ENCODE data around the gene GPN2. TPM values are rescaled to one million over a fixed set of nuclear protein-coding genes. Genes with fewer than 3 reads are reported as not detected.
"Not testable (repeated sequence)": the region's sequence is repeated elsewhere in the genome, so short reads cannot be mapped to it uniquely, and the experiment has no call there.

Gene GPN2
- total and polyA plus RNA-seq, 3 experiments from 2014 or later: 18.8 to 69.9 (median 60.2) TPM

- peaks cover 57% of the 10 kb centered on the region for H3K36me3 ChIP-seq (ENCODE audit: insufficient read depth, low read length)
- Mint-ChIP-seq H3K27me3 (peaks cover 0 to 3% of the 10 kb centered on the region in 2 donors), H3K36me3 (peaks cover 4 to 93% (median 24%) of the 10 kb centered on the region in 3 donors), H3K4me3 (no peak overlapping the region), H3K9me3 (no peaks in the 10 kb centered on the region), H3K27ac (no peak overlapping the region), H3K4me1 (peaks cover 0 to 4% (median 3%) of the 10 kb centered on the region in 3 donors)
- no peak overlapping the region for H3K27ac ChIP-seq (ENCODE audit: low read depth, low read length)
- H3K9me3 ChIP-seq (ENCODE audit: low read length): no peaks in the 10 kb centered on the region
- no peaks in the 10 kb centered on the region for H3K27me3 ChIP-seq (ENCODE audit: insufficient read depth, low read length, poor library complexity, severe bottlenecking)
- H3K4me3 ChIP-seq (ENCODE audit: low read length): no peak overlapping the region
- DNase-seq: no peak
- POLR2A ChIA-PET: no interaction called here
- no peaks in the 10 kb centered on the region for H3K4me1 ChIP-seq (ENCODE audit: insufficient read depth, low read length)
- CTCF ChIA-PET: interaction anchor here (3.6 kb wide), 1 partner anchor 11 kb away, joined by 15 read pairs; no protein-coding TSS in a partner anchor
Observed at GRCh38 chr1:26853600-26853999, 36.5 kb downstream of the GPN2 start.

DNA sequence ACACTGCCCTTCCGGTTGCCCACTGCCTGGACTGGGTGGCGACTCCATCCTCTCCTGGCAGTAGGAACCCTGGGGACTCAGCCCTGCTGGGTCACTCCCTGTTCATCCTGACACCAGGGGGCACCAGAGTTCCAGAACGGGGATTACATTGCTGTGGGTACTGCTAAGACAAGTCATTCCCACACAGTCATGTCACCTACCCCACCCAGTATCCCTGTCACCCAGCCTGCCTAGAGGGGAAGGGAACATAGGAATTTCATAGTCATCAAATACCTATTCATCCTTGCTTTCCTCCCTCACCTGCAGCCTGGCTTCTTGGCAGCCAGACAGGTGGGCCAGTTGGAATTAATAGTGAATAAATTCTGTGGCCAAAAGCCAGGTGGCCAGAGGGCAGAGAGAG, 36.9 kb downstream of the GPN2 start:
- Histone ChIP-seq H3K27me3 (ENCODE audit: insufficient read depth, low read length, poor library complexity, severe bottlenecking) (no peaks in the 10 kb centered on the region), H3K27ac (ENCODE audit: low read depth, low read length) (no peak overlapping the region), H3K4me3 (ENCODE audit: low read length) (no peak overlapping the region), H3K36me3 (ENCODE audit: insufficient read depth, low read length) (peaks cover 61% of the 10 kb centered on the region), H3K4me1 (ENCODE audit: insufficient read depth, low read length) (no peaks in the 10 kb centered on the region), H3K9me3 (ENCODE audit: low read length) (no peaks in the 10 kb centered on the region)
- Mint-ChIP-seq H3K4me3 (no peak overlapping the region), H3K9me3 (no peaks in the 10 kb centered on the region), H3K36me3 (peaks cover 4 to 95% (median 24%) of the 10 kb centered on the region in 3 donors), H3K27me3 (peaks cover 0 to 3% of the 10 kb centered on the region in 2 donors), H3K4me1 (peaks cover 0 to 4% (median 3%) of the 10 kb centered on the region in 3 donors), H3K27ac (peak overlapping the region in 4 of 8 donors; percentile 17 to 79 (median 68))
- CTCF ChIA-PET: interaction anchor here (3.6 kb wide), 1 partner anchor 12 kb away, joined by 15 read pairs; no protein-coding TSS in a partner anchor
- POLR2A ChIA-PET: no interaction called here
- DNase-seq: peak; percentile 56 to 85 (median 66)

- Histone ChIP-seq H3K27ac (ENCODE audit: low read depth, low read length) (no peak overlapping the region), H3K9me3 (ENCODE audit: low read length) (no peaks in the 10 kb centered on the region), H3K4me1 (ENCODE audit: insufficient read depth, low read length) (no peaks in the 10 kb centered on the region), H3K4me3 (ENCODE audit: low read length) (no peak overlapping the region), H3K27me3 (ENCODE audit: insufficient read depth, low read length, poor library complexity, severe bottlenecking) (no peaks in the 10 kb centered on the region), H3K36me3 (ENCODE audit: insufficient read depth, low read length) (peaks cover 62% of the 10 kb centered on the region)
- POLR2A ChIA-PET: no interaction called here
- no peak for DNase-seq
- Mint-ChIP-seq H3K4me1 (peaks cover 0 to 4% (median 3%) of the 10 kb centered on the region in 3 donors), H3K27me3 (peaks cover 0 to 3% of the 10 kb centered on the region in 2 donors), H3K36me3 (peaks cover 7 to 94% (median 26%) of the 10 kb centered on the region in 3 donors), H3K4me3 (no peak overlapping the region), H3K27ac (peak overlapping the region in 3 of 8 donors; percentile 51 to 63 (median 55)), H3K9me3 (no peaks in the 10 kb centered on the region)
- CTCF ChIA-PET: no interaction called here
Observed at GRCh38 chr1:26852701-26853100, 37.4 kb downstream of the GPN2 start.

DNA sequence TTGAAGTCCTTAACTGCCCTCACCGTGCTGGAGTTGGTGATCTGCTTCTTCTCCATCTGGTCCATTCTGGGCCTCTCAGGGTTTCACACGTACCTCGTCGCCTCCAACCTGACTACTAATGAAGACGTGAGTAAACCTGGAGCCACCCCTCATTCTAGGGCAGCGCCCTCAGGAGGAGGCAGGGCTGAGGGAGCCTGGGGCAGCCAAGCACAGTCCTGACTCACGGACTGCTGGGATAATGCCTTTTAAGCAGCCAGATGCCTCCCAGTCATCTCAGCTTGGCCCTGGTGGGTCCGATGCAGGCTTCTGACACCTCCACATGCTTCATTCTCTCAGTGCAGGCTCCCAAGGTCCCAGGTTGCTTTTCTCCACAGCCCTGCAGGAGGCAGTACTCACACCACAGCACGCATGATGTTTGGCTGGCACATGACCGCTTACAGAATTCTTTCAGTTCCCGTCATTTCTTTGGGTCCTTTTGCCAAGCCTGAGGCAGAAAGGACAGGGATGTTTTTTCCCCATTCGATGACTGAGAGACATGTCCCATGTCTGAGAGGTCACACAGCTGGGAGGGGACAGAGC, 38.9 kb downstream of the GPN2 start:
- Histone ChIP-seq H3K4me3 (ENCODE audit: low read length) (no peak overlapping the region), H3K9me3 (ENCODE audit: low read length) (no peaks in the 10 kb centered on the region), H3K4me1 (ENCODE audit: insufficient read depth, low read length) (no peaks in the 10 kb centered on the region), H3K27ac (ENCODE audit: low read depth, low read length) (no peak overlapping the region), H3K36me3 (ENCODE audit: insufficient read depth, low read length) (peaks cover 62% of the 10 kb centered on the region), H3K27me3 (ENCODE audit: insufficient read depth, low read length, poor library complexity, severe bottlenecking) (no peaks in the 10 kb centered on the region)
- Mint-ChIP-seq H3K27ac (peak overlapping the region in 1 of 8 donors; percentile 47), H3K36me3 (peaks cover 9 to 89% (median 30%) of the 10 kb centered on the region in 3 donors), H3K27me3 (peaks cover 0 to 3% of the 10 kb centered on the region in 2 donors), H3K9me3 (no peaks in the 10 kb centered on the region), H3K4me1 (peaks cover 0 to 4% (median 3%) of the 10 kb centered on the region in 3 donors), H3K4me3 (no peak overlapping the region)
- ChIA-PET CTCF (interaction anchor here (0.8 to 1.6 kb wide), 3 partner anchors 16 to 27 kb away, joined by 3 to 6 read pairs (median 3); no protein-coding TSS in a partner anchor), POLR2A (no interaction called here)
- DNase-seq: no peak

GRCh38 chr1:26848941-26849774, 40.9 kb downstream of the GPN2 start:
- Mint-ChIP-seq H3K4me3 (no peak overlapping the region), H3K27me3 (peaks cover 0 to 3% of the 10 kb centered on the region in 2 donors), H3K9me3 (no peaks in the 10 kb centered on the region), H3K27ac (peak overlapping the region in 2 of 8 donors; percentile 40 to 77), H3K36me3 (peaks cover 9 to 81% (median 31%) of the 10 kb centered on the region in 3 donors), H3K4me1 (peaks cover 3 to 9% (median 8%) of the 10 kb centered on the region in 3 donors)
- H3K4me3 ChIP-seq (ENCODE audit: low read length): no peak overlapping the region
- no peak for DNase-seq
- no peaks in the 10 kb centered on the region for H3K4me1 ChIP-seq (ENCODE audit: insufficient read depth, low read length)
- no peaks in the 10 kb centered on the region for H3K9me3 ChIP-seq (ENCODE audit: low read length)
- no peak overlapping the region for H3K27ac ChIP-seq (ENCODE audit: low read depth, low read length)
- CTCF ChIA-PET: interaction anchor here (0.5 to 1.7 kb wide), 11 partner anchors 8 to 247 kb away, joined by 3 to 6 read pairs (median 3); no protein-coding TSS in a partner anchor
- no peaks in the 10 kb centered on the region for H3K27me3 ChIP-seq (ENCODE audit: insufficient read depth, low read length, poor library complexity, severe bottlenecking)
- POLR2A ChIA-PET: no interaction called here
- peaks cover 62% of the 10 kb centered on the region for H3K36me3 ChIP-seq (ENCODE audit: insufficient read depth, low read length)

DNA sequence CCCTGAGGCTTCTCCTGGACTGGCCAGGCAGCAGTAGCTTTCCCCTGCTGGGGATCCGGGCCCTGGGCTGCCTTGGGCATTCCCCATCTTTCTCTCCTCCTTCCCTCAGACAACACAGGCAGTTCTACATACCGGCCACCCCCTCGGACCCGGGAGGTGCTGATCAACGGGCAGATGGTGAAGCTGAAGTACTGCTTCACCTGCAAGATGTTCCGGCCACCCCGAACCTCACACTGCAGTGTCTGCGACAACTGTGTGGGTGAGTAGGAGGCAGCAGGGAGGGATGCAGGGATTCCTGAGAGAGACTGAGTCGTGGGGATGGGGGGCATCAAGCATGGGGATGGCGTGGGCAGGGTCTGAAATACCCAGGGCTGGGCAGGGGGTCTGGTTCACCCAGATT, 41.6 kb downstream of the GPN2 start:
- no peaks in the 10 kb centered on the region for H3K27me3 ChIP-seq (ENCODE audit: insufficient read depth, low read length, poor library complexity, severe bottlenecking)
- no peaks in the 10 kb centered on the region for H3K9me3 ChIP-seq (ENCODE audit: low read length)
- no peaks in the 10 kb centered on the region for H3K4me1 ChIP-seq (ENCODE audit: insufficient read depth, low read length)
- no peak overlapping the region for H3K4me3 ChIP-seq (ENCODE audit: low read length)
- peaks cover 0 to 3% of the 10 kb centered on the region in 2 donors for H3K27me3 Mint-ChIP-seq
- no peaks in the 10 kb centered on the region for H3K9me3 Mint-ChIP-seq
- peaks cover 3 to 12% (median 9%) of the 10 kb centered on the region in 3 donors for H3K4me1 Mint-ChIP-seq
- CTCF ChIA-PET: interaction anchor here (0.8 to 1.5 kb wide), 6 partner anchors 11 to 246 kb away, joined by 3 to 6 read pairs (median 3); no protein-coding TSS in a partner anchor
- no peak overlapping the region for H3K4me3 Mint-ChIP-seq
- no peak overlapping the region for H3K27ac ChIP-seq (ENCODE audit: low read depth, low read length)
- POLR2A ChIA-PET: no interaction called here
- peaks cover 55% of the 10 kb centered on the region for H3K36me3 ChIP-seq (ENCODE audit: insufficient read depth, low read length)
- peak overlapping the region in 2 of 8 donors; percentile 36 to 80 for H3K27ac Mint-ChIP-seq
- H3K36me3 Mint-ChIP-seq: peaks cover 9 to 82% (median 31%) of the 10 kb centered on the region in 3 donors
- DNase-seq: no peak

DNA sequence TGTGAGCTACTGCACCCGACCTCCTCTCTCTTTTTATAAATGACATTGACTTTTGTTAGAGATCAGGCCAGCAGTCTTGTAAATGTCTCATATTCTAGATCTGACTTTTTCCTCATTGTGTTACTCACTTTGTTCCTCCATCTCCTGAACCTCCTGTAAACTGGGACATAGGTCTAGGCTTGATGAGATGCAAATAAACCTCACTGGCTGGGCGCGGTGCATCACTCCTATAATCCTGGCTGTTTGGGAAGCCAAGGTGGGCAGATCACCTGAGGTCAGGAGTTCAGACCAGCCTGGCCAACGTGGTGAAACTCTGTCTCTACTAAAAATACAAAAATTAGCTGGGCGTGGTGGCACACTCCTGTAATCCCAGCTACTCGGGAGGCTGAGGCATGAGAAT, 42.3 kb downstream of the GPN2 start:
- H3K9me3 ChIP-seq (ENCODE audit: low read length); H3K4me1 ChIP-seq (ENCODE audit: insufficient read depth, low read length); H3K27me3 ChIP-seq (ENCODE audit: insufficient read depth, low read length, poor library complexity, severe bottlenecking); DNase-seq; H3K4me3 Mint-ChIP-seq; H3K27me3 Mint-ChIP-seq; H3K27ac ChIP-seq (ENCODE audit: low read depth, low read length); H3K4me3 ChIP-seq (ENCODE audit: low read length); POLR2A ChIA-PET; H3K9me3 Mint-ChIP-seq: not testable (repeated sequence)
- peaks cover 3 to 12% (median 5%) of the 10 kb centered on the region in 3 donors for H3K4me1 Mint-ChIP-seq
- peak overlapping the region in 2 of 8 donors; percentile 29 to 40 for H3K27ac Mint-ChIP-seq
- CTCF ChIA-PET: interaction anchor here (0.8 kb wide), 1 partner anchor 11 kb away, joined by 3 read pairs; no protein-coding TSS in a partner anchor
- peaks cover 50% of the 10 kb centered on the region for H3K36me3 ChIP-seq (ENCODE audit: insufficient read depth, low read length)
- H3K36me3 Mint-ChIP-seq: peaks cover 9 to 81% (median 29%) of the 10 kb centered on the region in 3 donors
